Measurements from ENCODE around the gene XXYLT1.

- TF ChIP-seq CTCF (conservative IDR thresholded peaks at IDR 0.05; ENCODE audit: low read depth, low read length) (no peak), EZH2 (IDR thresholded peaks at IDR 0.05; ENCODE audit: borderline replicate concordance, low read depth, low read length, poor library complexity, severe bottlenecking) (no peak)
Observed at GRCh38 chr3:195151866-195152541, 119.0 kb downstream of the XXYLT1 start.
